HCT116 (cell line): ENCODE measurements around the gene GAB2. TPM values are rescaled to one million over a fixed set of nuclear protein-coding genes. Genes with fewer than 3 reads are reported as not detected.

Experiments
- ATAC-seq: fragments of 200-7000 bp; cut with Tn5 transposase; 2 replicates; pipeline ENCODE4 v1.9.1; 2020; ENCODE audit warnings: mild to moderate bottlenecking, moderate library complexity
- BruUV-seq: library from RNA; stranded (reverse); fragments of 400-500 nt; replicated peaks from 2 replicates; lab custom pipeline; 2021; lab: Mats Ljungman, UMichigan
- CTCF ChIA-PET: fragments of 300-600 bp; sonication (Branson Sonifier 250); formaldehyde crosslinking; loops from one replicate; lab custom pipeline; 2021; ENCODE audit warnings: antibody characterized with exemption; lab: Charles Lee
- POLR2A ChIA-PET: fragments of 300-600, 350-600 bp; sonication (Branson Sonifier 250); formaldehyde crosslinking; loops from one replicate; lab custom pipeline; 2021; ENCODE audit warnings: antibody characterized with exemption; lab: Charles Lee
- RAD21 ChIA-PET, 2 experiments: fragments of 300-600 bp; sonication (Branson Sonifier 250); formaldehyde crosslinking; loops; one replicate each; lab custom pipeline; 2023; ENCODE audit warnings: low total read pairs in 2 of 2; ENCODE audit not compliant: uncharacterized antibody in 2 of 2, unreplicated experiment in 2 of 2, low non-redundant PET in 1 of 2; lab: Charles Lee
- DNase-seq: peaks from one replicate; pipeline ENCODE4 v3.0.0-alpha.2; 2010; ENCODE audit warnings: low read depth, low spot score
- H2AFZ ChIP-seq: fragments of 200-600 bp; shearing (Covaris generic), sonication (generic); 2 replicates; pipeline ENCODE4 v1.6.1; 2017; ENCODE audit warnings: low read depth, mixed run types, mixed read lengths, antibody characterized with exemption, low read length; ENCODE audit not compliant: poor library complexity, severe bottlenecking
- H3K27ac ChIP-seq: 2 replicates; pipeline ENCODE4 v1.5.1; 2012; ENCODE audit warnings: low read depth, low read length
- H3K27me3 ChIP-seq: fragments of 200-600 bp; sonication (generic); 2 replicates; pipeline ENCODE4 v1.6.1; 2016; ENCODE audit warnings: mixed run types, low read length, mixed read lengths; ENCODE audit not compliant: insufficient read depth
- H3K36me3 ChIP-seq, 2 experiments: fragments of 200-500 bp in 1 of 2; fragments of 200-600 bp in 1 of 2; sonication (Bioruptor generic) in 1 of 2; sonication (generic) in 1 of 2; 2 replicates each; pipeline versions ENCODE4 v1.5.1 to v1.6.1; 2014 to 2016; ENCODE audit warnings: low read length in 2 of 2, inconsistent platforms in 1 of 2, mixed read lengths in 1 of 2, mixed run types in 1 of 2; ENCODE audit not compliant: insufficient read depth in 2 of 2, control insufficient read depth in 1 of 2
- H3K4me1 ChIP-seq, 2 experiments: fragments of 200-600 bp in 1 of 2; sonication (generic) in 1 of 2; 2 replicates each; pipeline versions ENCODE4 v1.5.1 to v1.6.1; 2012 to 2017; ENCODE audit warnings: low read length in 2 of 2, inconsistent platforms in 1 of 2, mild to moderate bottlenecking in 1 of 2, mixed read lengths in 1 of 2, mixed run types in 1 of 2, moderate library complexity in 1 of 2; ENCODE audit not compliant: insufficient read depth in 2 of 2, control insufficient read depth in 1 of 2
- H3K4me2 ChIP-seq: fragments of 200-600 bp; sonication (generic); 2 replicates; pipeline ENCODE4 v1.6.1; 2017; ENCODE audit warnings: mixed run types, low read length, mixed read lengths
- H3K4me3 ChIP-seq, 2 experiments: fragments of 200-600 bp in 1 of 2; sonication (generic) in 1 of 2; replicated peaks in 1 of 2; 2 replicates each; pipeline ENCODE4 v1.5.1; 2011 to 2016; ENCODE audit warnings: low read length in 2 of 2, control low read depth in 1 of 2, low read depth in 1 of 2, mild to moderate bottlenecking in 1 of 2, mixed read lengths in 1 of 2, mixed run types in 1 of 2
- H3K79me2 ChIP-seq: fragments of 200-600 bp; sonication (generic); 2 replicates; pipeline ENCODE4 v1.6.1; 2017; ENCODE audit warnings: mild to moderate bottlenecking, mixed run types, low read length, moderate library complexity, mixed read lengths; ENCODE audit not compliant: insufficient read depth
- H3K9ac ChIP-seq: fragments of 200-600 bp; sonication (generic); 2 replicates; pipeline ENCODE4 v1.6.1; 2016; ENCODE audit warnings: low read length, mixed read lengths
- H3K9me2 ChIP-seq: fragments of 200-600 bp; sonication (generic), shearing (Covaris generic); 2 replicates; pipeline ENCODE4 v1.6.1; 2017; ENCODE audit warnings: mixed run types, mild to moderate bottlenecking, moderate library complexity; ENCODE audit not compliant: insufficient read depth
- H3K9me3 ChIP-seq, 2 experiments: fragments of 200-500 bp in 1 of 2; fragments of 200-600 bp in 1 of 2; sonication (Bioruptor generic) in 1 of 2; sonication (generic) in 1 of 2; 2 replicates each; pipeline ENCODE4 v1.6.1; 2014 to 2017; ENCODE audit warnings: low read length in 2 of 2, mixed read lengths in 2 of 2, inconsistent platforms in 1 of 2, low read depth in 1 of 2, mild to moderate bottlenecking in 1 of 2, mixed run types in 1 of 2, moderate library complexity in 1 of 2; ENCODE audit not compliant: control insufficient read depth in 1 of 2, insufficient read depth in 1 of 2
- H4K20me1 ChIP-seq: fragments of 200-600 bp; sonication (generic), shearing (Covaris generic); 2 replicates; pipeline ENCODE4 v1.6.1; 2017; ENCODE audit warnings: mixed run types, mild to moderate bottlenecking, moderate library complexity; ENCODE audit not compliant: insufficient read depth
- ATF3 ChIP-seq: IDR thresholded peaks from 2 replicates; pipeline ENCODE4 v1.6.1; 2012
- CTCF ChIP-seq, 3 experiments: fragments of 200-600 bp in 1 of 3; sonication (generic) in 1 of 3; IDR thresholded peaks in 2 of 3; conservative IDR thresholded peaks in 1 of 3; 2 replicates each; pipeline ENCODE4 v1.5.1; 2012 to 2017; ENCODE audit warnings: low read depth in 2 of 3, low read length in 2 of 3, antibody characterized with exemption in 1 of 3, borderline replicate concordance in 1 of 3, control low read depth in 1 of 3, mild to moderate bottlenecking in 1 of 3, mixed read lengths in 1 of 3, mixed run types in 1 of 3, moderate library complexity in 1 of 3; ENCODE audit not compliant: insufficient read depth in 1 of 3
- EGR1 ChIP-seq: IDR thresholded peaks from 2 replicates; pipeline ENCODE4 v1.6.1; 2012; ENCODE audit warnings: low read depth
- ELF1 ChIP-seq: IDR thresholded peaks from 2 replicates; pipeline ENCODE4 v1.6.1; 2012; ENCODE audit warnings: low read depth, borderline replicate concordance
- EZH2 ChIP-seq: fragments of 200-600 bp; sonication (generic); IDR thresholded peaks from 2 replicates; pipeline ENCODE4 v1.6.1; 2017; ENCODE audit warnings: antibody characterized with exemption, mixed run types
- EZH2phosphoT487 ChIP-seq: fragments of 200-600 bp; IDR thresholded peaks from 2 replicates; pipeline ENCODE4 v1.6.1; 2018; ENCODE audit warnings: antibody characterized with exemption, borderline replicate concordance
- FOSL1 ChIP-seq: IDR thresholded peaks from 2 replicates; pipeline ENCODE4 v1.6.1; 2012; ENCODE audit warnings: low read depth
- MAX ChIP-seq: IDR thresholded peaks from 2 replicates; pipeline ENCODE4 v1.6.1; 2012
- POLR2A ChIP-seq: IDR thresholded peaks from 2 replicates; pipeline ENCODE4 v1.7.0; 2011; ENCODE audit warnings: borderline replicate concordance; ENCODE audit not compliant: insufficient read depth, insufficient read length; ENCODE audit errors: extremely low read depth
- POLR2AphosphoS5 ChIP-seq: IDR thresholded peaks from 2 replicates; pipeline ENCODE4 v1.6.1; 2011; ENCODE audit warnings: mild to moderate bottlenecking, low read depth, low read length, moderate library complexity
- RAD21 ChIP-seq: IDR thresholded peaks from 2 replicates; pipeline ENCODE4 v1.6.1; 2012; ENCODE audit warnings: low read depth, mild to moderate bottlenecking
- REST ChIP-seq: IDR thresholded peaks from 2 replicates; pipeline ENCODE4 v1.6.1; 2012; ENCODE audit warnings: low read depth
- SIN3A ChIP-seq: IDR thresholded peaks from 2 replicates; pipeline ENCODE4 v1.6.1; 2012; ENCODE audit warnings: low read depth
- SRF ChIP-seq: IDR thresholded peaks from 2 replicates; pipeline ENCODE4 v1.6.1; 2012; ENCODE audit warnings: low read depth
- TCF7L2 ChIP-seq: IDR thresholded peaks from 2 replicates; pipeline ENCODE4 v1.7.0; 2011; ENCODE audit warnings: borderline replicate concordance, inconsistent platforms; ENCODE audit not compliant: insufficient read depth, insufficient read length; ENCODE audit errors: extremely low read depth
- YY1 ChIP-seq: IDR thresholded peaks from 2 replicates; pipeline ENCODE4 v1.6.1; 2011; ENCODE audit warnings: low read length, low read depth, moderate library complexity, mild to moderate bottlenecking; ENCODE audit not compliant: insufficient replicate concordance; ENCODE audit errors: extremely low read depth
- ZFX ChIP-seq: fragments of 450-650 bp; IDR thresholded peaks from 2 replicates; pipeline ENCODE4 v1.6.1; 2017
- ZNF274 ChIP-seq: fragments of 200-500 bp; sonication (Bioruptor generic); IDR thresholded peaks from 2 replicates; pipeline ENCODE4 v1.6.1; 2014; ENCODE audit warnings: mild to moderate bottlenecking, low read depth, low read length, inconsistent platforms
- intact Hi-C: fragments of 100-400 bp; cut with micrococcal nuclease; formaldehyde crosslinking; loops from 2 replicates; pipeline ENCODE4 v1.10.0; 2022
- total RNA-seq: library from RNA; stranded (reverse); gene quantifications from one replicate; pipeline ENCODE4 v1.2.1, GENCODE V29; 2021; ENCODE audit not compliant: unreplicated experiment

The GAB2 gene
- total RNA-seq, 1 experiment from 2014 or later, result 1.9 TPM

- no TSS peak for BruUV-seq
- Histone ChIP-seq H3K36me3 (no peaks in the 10 kb centered on the region), H3K9me2 (no peaks in the 10 kb centered on the region), H3K9me3 (peaks cover 0 to 3% of the 10 kb centered on the region in 2 experiments; a peak in 1 of 4 replicates), H2AFZ (no peak overlapping the region), H3K9ac (no peak overlapping the region), H4K20me1 (no peaks in the 10 kb centered on the region), H3K27me3 (no peaks in the 10 kb centered on the region), H3K79me2 (no peaks in the 10 kb centered on the region), H3K27ac (no peak overlapping the region), H3K4me3 (no peak overlapping the region), H3K4me2 (no peak overlapping the region), H3K4me1 (no peaks in the 10 kb centered on the region)
- intact Hi-C loops, result no loop called here
- ATAC-seq (no peak), DNase-seq (no peak)
- TF ChIP-seq YY1 (no peak), TCF7L2 (no peak), ATF3 (no peak), RAD21 (no peak), MAX (no peak), SRF (no peak), POLR2A (no peak), REST (no peak), SIN3A (no peak), EZH2phosphoT487 (no peak), ELF1 (no peak), FOSL1 (no peak), POLR2AphosphoS5 (no peak), EZH2 (no peak), EGR1 (no peak), ZNF274 (no peak), ZFX (no peak), CTCF (IDR thresholded peaks at IDR 0.05 in 2 of 3, conservative IDR thresholded peaks at IDR 0.05 in 1 of 3; ENCODE audit: borderline replicate concordance in 1 of 3, insufficient read depth in 1 of 3, low read depth in 2 of 3, low read length in 2 of 3) (no peak)
- ChIA-PET RAD21 (no interaction called here), CTCF (no interaction called here), POLR2A (no interaction called here)
Observed at GRCh38 chr11:78332872-78333271, 84.7 kb downstream of the GAB2 start.
